BE2C (cell line): ENCODE results near the gene CHST6. TPM values are rescaled to one million over a fixed set of nuclear protein-coding genes. Genes with fewer than 3 reads are reported as not detected.
"Not testable (repeated sequence)": the region's sequence is repeated elsewhere in the genome, so short reads cannot be mapped to it uniquely, and the experiment has no call there.

Experiments
- DNase-seq: peaks from one replicate; pipeline ENCODE4 v3.0.0-alpha.2; 2020
- H3K27me3 ChIP-seq: fragments of 250-450 bp; sonication (Bioruptor Pico); 2 replicates; pipeline ENCODE4 v1.5.1; 2020; ENCODE audit warnings: mild to moderate bottlenecking
- H3K36me3 ChIP-seq: fragments of 250-450 bp; sonication (Bioruptor Pico); 2 replicates; pipeline ENCODE4 v1.5.1; 2020; ENCODE audit warnings: mild to moderate bottlenecking
- H3K4me1 ChIP-seq: fragments of 250-450 bp; sonication (Bioruptor Pico); 2 replicates; pipeline ENCODE4 v1.5.1; 2020
- H3K4me3 ChIP-seq: 2 replicates; pipeline ENCODE4 v1.5.1; 2011; ENCODE audit warnings: low read depth, low read length
- H3K9me3 ChIP-seq: fragments of 250-450 bp; sonication (Bioruptor Pico); 2 replicates; pipeline ENCODE4 v1.5.1; 2020
- CTCF ChIP-seq: IDR thresholded peaks from 2 replicates; pipeline ENCODE4 v1.5.1; 2012; ENCODE audit warnings: mild to moderate bottlenecking, low read depth, low read length
- polyA plus RNA-seq: library from polyadenylated mRNA; unstranded; fragments of >200 nt; gene quantifications from one replicate; pipeline ENCODE4 v1.2.1, GENCODE V29; 2012; ENCODE audit warnings: low read depth, missing spikeins; ENCODE audit not compliant: insufficient read length, insufficient read depth

The CHST6 gene
- 0.17 TPM for polyA plus RNA-seq

GRCh38 chr16:75495076-75495674, at the start of gene CHST6:
TSS of gene CHST6 (minus strand) at chr16:75495441. CDS start at chr16:75479828, 15,613 bp downstream.
- no peak for DNase-seq
- TF ChIP-seq CTCF: no peak
- H3K36me3 ChIP-seq: no peaks in the 10 kb centered on the region
- no peaks in the 10 kb centered on the region for H3K9me3 ChIP-seq
- peaks cover 18% of the 10 kb centered on the region for H3K4me1 ChIP-seq
- no peak within 1 kb of the TSS for H3K4me3 ChIP-seq
- no peaks in the 10 kb centered on the region for H3K27me3 ChIP-seq

DNA sequence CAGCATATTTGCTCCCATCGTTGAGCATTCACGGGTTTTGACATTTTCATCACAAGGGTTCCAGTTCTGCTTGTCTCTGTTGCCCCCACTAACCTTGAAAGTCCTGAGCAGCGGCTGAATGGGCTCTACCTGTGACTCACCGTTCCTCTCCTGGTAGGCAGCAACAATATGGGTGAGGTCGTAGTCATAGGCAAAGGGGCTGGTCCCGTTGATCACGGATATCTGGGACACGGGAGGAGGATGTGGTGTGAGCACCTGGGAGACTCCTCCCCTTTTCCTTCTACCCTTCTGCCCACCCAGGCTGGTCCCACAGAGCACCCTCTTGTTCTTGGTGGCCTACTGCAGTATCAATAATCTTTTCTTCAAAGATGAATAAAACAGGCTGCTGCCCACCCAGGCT, 47.2 kb upstream of the CHST6 start:
- not testable (repeated sequence) for DNase-seq, H3K4me3 ChIP-seq, H3K9me3 ChIP-seq, H3K27me3 ChIP-seq, H3K4me1 ChIP-seq, H3K36me3 ChIP-seq

DNA sequence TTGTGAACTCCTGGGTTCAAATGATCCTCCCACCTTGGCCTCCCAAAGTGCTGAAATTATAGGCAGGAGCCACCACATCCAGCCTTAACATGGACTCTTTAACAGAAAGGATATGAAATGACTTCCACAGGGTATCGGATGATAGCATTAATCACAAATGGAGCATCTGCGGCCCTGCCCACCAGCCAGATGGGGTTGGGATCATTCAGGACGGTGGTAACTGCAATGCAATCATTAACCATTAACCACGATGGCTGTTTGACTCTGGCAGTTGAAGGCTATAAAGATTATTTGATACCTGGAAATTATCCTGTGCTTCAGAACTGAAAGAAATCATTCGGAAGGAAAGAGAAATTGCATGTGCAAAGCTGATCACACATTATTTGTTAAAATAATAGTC, 46.0 kb upstream of the CHST6 start:
- no peak for TF ChIP-seq CTCF
- H3K9me3 ChIP-seq: no peaks in the 10 kb centered on the region
- H3K4me3 ChIP-seq: no peak overlapping the region
- no peaks in the 10 kb centered on the region for H3K36me3 ChIP-seq
- DNase-seq: no peak
- no peaks in the 10 kb centered on the region for H3K4me1 ChIP-seq
- no peaks in the 10 kb centered on the region for H3K27me3 ChIP-seq

- not testable (repeated sequence) for H3K9me3 ChIP-seq, DNase-seq, H3K4me3 ChIP-seq, H3K36me3 ChIP-seq, H3K27me3 ChIP-seq, H3K4me1 ChIP-seq
These were observed 43.8 kb upstream of the CHST6 start for GRCh38 chr16:75538882-75539565.

GRCh38 chr16:75537776-75538175, 42.5 kb upstream of the CHST6 start:
- H3K27me3 ChIP-seq: no peaks in the 10 kb centered on the region
- H3K4me3 ChIP-seq: no peak overlapping the region
- H3K4me1 ChIP-seq: no peaks in the 10 kb centered on the region
- TF ChIP-seq CTCF: no peak
- H3K36me3 ChIP-seq: no peaks in the 10 kb centered on the region
- H3K9me3 ChIP-seq: no peaks in the 10 kb centered on the region
- DNase-seq: no peak

DNA sequence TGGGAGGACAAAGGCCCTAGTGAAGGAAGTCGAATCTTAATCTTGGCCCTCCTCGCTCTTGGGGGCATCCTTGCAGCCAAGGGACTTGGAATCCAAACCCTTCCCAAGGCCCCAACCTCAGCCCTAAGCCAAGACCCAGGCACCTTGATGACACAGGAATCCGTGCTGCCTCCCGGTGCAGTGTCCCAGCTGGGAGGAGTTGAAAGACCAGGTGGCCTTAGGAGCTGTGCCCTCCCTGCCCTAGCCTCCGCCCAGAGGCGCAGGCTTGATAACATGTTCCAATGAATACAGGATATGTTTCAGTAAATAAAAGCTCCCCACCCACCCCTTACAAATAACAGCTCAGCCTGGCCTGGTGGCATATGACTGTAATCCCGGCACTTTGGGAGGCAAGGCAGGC, 40.7 kb upstream of the CHST6 start, which contains the start of gene CHST5:
Gene CHST5 (minus strand): TSS at position 208 of the 400 bp plus-strand sequence. CDS start 5,724 bp downstream, outside the sequence.
- no peaks in the 10 kb centered on the region for H3K4me1 ChIP-seq
- H3K27me3 ChIP-seq: no peaks in the 10 kb centered on the region
- no peak for TF ChIP-seq CTCF
- H3K36me3 ChIP-seq: no peaks in the 10 kb centered on the region
- no peak for DNase-seq
- no peak within 1 kb of the TSS for H3K4me3 ChIP-seq
- no peaks in the 10 kb centered on the region for H3K9me3 ChIP-seq

DNA sequence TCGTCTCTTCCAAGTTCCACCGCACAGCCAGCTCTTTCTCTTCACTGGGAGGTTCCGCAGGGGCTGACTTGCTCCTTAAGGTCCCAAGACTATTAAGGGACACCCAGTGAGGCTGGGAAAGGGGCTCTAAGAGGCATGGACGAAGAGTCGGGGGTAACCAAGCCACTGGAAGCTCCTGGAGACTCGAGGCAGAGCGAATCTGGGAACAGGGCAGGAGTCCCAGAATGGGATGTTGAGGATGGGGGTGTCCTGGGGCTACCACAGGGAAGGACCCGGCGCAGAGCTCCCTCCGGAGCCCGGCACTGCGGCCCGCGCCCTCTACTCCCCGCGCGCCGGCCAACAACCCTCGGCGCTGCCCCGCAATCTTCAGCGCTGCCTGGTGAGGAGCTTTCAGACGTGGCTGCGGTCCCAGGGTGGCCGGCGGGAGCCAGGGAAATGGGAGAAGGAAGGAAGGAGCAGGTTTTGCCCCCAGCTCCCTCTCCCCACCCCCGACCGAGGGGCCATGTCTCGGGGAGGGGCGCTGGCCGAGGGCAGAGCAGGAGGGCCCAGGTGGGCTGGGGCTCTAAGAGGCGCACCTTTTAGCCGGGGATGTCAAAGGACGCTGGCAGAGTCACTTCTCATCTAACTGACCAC, 40.1 kb upstream of the CHST6 start:
- H3K9me3 ChIP-seq: no peaks in the 10 kb centered on the region
- H3K4me3 ChIP-seq: no peak overlapping the region
- TF ChIP-seq CTCF: no peak
- no peaks in the 10 kb centered on the region for H3K27me3 ChIP-seq
- H3K36me3 ChIP-seq: no peaks in the 10 kb centered on the region
- no peaks in the 10 kb centered on the region for H3K4me1 ChIP-seq
- DNase-seq: no peak
